Sigmoid colon (tissue), 3 donors: ENCODE measurements around the gene TMEM179.

Source experiments
- POLR2A ChIP-seq, 2 donors: fragments of 450-650 bp; IDR thresholded peaks; one replicate each; pipeline ENCODE4 v1.6.1; 2016; ENCODE audit warnings: antibody characterized with exemption in 2 of 2, mild to moderate bottlenecking in 2 of 2, moderate library complexity in 2 of 2
- TF ChIP-seq, protein P1 (sequence below), 4 experiments: fragments of 450-650 bp in 3 of 4; fragments of 200-600 bp in 1 of 4; IDR thresholded peaks; one replicate each; pipeline ENCODE4 v1.5.1; 2016 to 2019; ENCODE audit warnings: antibody characterized with exemption in 4 of 4, mild to moderate bottlenecking in 3 of 4, moderate library complexity in 2 of 4

DNA sequence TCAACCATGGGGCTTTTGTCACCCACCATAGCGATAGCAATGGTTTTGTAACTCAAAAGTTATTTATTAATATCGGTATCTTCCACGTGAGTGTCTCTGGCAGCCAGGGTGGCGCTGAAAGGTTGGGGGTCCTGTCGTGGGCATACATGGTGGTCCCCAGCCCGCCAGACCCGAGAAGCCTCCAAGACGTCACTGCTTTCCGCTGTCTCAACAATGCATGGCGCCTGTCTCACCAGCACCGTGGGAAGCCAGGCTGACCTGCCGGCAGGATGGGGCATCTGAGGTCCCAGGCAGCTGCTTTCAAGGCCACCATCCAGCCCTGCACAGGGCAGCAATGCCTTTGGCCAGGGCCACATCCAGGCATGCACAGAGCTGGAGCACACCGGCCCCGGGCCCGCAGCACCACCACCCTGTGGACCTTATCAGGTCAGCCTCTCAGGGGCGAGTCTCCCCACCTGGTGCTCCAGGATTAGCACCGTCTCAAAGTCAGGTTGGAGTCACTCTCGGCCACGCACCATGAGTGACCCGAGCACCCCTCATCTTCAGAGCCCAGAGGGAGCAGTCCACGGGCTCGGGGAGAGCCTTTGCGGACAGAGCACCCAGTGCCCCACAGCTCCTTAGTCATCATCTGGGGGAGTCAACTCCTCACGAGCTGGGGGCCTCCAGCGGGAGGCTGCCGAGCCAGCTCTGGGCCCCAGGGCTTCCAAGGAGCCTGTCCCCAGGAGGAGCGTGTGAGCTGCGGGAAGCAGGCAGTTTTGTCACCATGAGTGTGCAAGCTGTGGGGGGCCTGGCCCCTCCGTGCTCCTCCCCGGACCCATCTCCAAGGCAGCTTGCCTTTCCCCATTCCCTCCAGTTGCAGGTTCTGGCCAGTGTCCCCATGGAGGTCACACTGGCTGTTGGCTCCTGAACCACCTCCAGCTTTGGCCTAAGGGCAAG, 39.6 kb downstream of the TMEM179 start:
- no peak for TF ChIP-seq POLR2A (IDR thresholded peaks at IDR 0.05)
- TF ChIP-seq, protein P1, sequence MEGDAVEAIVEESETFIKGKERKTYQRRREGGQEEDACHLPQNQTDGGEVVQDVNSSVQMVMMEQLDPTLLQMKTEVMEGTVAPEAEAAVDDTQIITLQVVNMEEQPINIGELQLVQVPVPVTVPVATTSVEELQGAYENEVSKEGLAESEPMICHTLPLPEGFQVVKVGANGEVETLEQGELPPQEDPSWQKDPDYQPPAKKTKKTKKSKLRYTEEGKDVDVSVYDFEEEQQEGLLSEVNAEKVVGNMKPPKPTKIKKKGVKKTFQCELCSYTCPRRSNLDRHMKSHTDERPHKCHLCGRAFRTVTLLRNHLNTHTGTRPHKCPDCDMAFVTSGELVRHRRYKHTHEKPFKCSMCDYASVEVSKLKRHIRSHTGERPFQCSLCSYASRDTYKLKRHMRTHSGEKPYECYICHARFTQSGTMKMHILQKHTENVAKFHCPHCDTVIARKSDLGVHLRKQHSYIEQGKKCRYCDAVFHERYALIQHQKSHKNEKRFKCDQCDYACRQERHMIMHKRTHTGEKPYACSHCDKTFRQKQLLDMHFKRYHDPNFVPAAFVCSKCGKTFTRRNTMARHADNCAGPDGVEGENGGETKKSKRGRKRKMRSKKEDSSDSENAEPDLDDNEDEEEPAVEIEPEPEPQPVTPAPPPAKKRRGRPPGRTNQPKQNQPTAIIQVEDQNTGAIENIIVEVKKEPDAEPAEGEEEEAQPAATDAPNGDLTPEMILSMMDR (IDR thresholded peaks at IDR 0.05): no peak
